Hepatocyte (in vitro differentiated cells): ENCODE results near the gene MED15. TPM values are rescaled to one million over a fixed set of nuclear protein-coding genes. Genes with fewer than 3 reads are reported as not detected.

ENCODE experiments used
- DNase-seq: peaks from one replicate; pipeline ENCODE4 v3.0.0-alpha.2; 2016; ENCODE audit warnings: low spot score
- H2AFZ ChIP-seq: fragments of 200-600 bp; sonication (generic); 2 replicates; pipeline ENCODE4 v1.6.0; 2016; ENCODE audit warnings: antibody characterized with exemption, mild to moderate bottlenecking
- H3K27ac ChIP-seq: fragments of 200-600 bp; sonication (generic); 2 replicates; pipeline ENCODE4 v1.5.1; 2016; ENCODE audit warnings: mild to moderate bottlenecking
- H3K27me3 ChIP-seq: fragments of 200-600 bp; sonication (generic); 2 replicates; pipeline ENCODE4 v1.6.1; 2016
- H3K36me3 ChIP-seq: fragments of 200-600 bp; sonication (generic); replicated peaks from 2 replicates; pipeline ENCODE4 v1.5.1; 2016; ENCODE audit warnings: low read depth; ENCODE audit not compliant: insufficient read depth
- H3K4me1 ChIP-seq: fragments of 200-600 bp; sonication (generic); 2 replicates; pipeline ENCODE4 v1.5.1; 2016; ENCODE audit warnings: mild to moderate bottlenecking, moderate library complexity; ENCODE audit not compliant: insufficient read depth
- H3K4me2 ChIP-seq: fragments of 200-600 bp; sonication (generic); 2 replicates; pipeline ENCODE4 v1.6.0; 2016
- H3K4me3 ChIP-seq: fragments of 200-600 bp; sonication (generic); 2 replicates; pipeline ENCODE4 v1.5.1; 2016; ENCODE audit warnings: mild to moderate bottlenecking
- H3K79me2 ChIP-seq: fragments of 200-600 bp; sonication (generic); 2 replicates; pipeline ENCODE4 v1.6.0; 2017; ENCODE audit warnings: mild to moderate bottlenecking
- H3K9me2 ChIP-seq: fragments of 200-600 bp; sonication (generic); replicated peaks from 2 replicates; pipeline ENCODE4 v1.6.0; 2017; ENCODE audit warnings: mild to moderate bottlenecking; ENCODE audit not compliant: insufficient read depth
- H3K9me3 ChIP-seq: fragments of 200-600 bp; sonication (generic); 2 replicates; pipeline ENCODE4 v1.5.1; 2016; ENCODE audit warnings: low read depth, mild to moderate bottlenecking
- H4K20me1 ChIP-seq: fragments of 200-600 bp; sonication (generic); 2 replicates; pipeline ENCODE4 v1.6.0; 2016; ENCODE audit warnings: mild to moderate bottlenecking; ENCODE audit not compliant: insufficient read depth, poor library complexity, severe bottlenecking
- CTCF ChIP-seq: fragments of 200-600 bp; sonication (generic); IDR thresholded peaks from 2 replicates; pipeline ENCODE4 v1.5.1; 2016; ENCODE audit warnings: antibody characterized with exemption, mild to moderate bottlenecking; ENCODE audit not compliant: poor library complexity
- EZH2 ChIP-seq: fragments of 200-600 bp; sonication (generic); IDR thresholded peaks from 2 replicates; pipeline ENCODE4 v1.6.1; 2016; ENCODE audit warnings: antibody characterized with exemption, mild to moderate bottlenecking, borderline replicate concordance
- EZH2phosphoT487 ChIP-seq: fragments of 200-600 bp; sonication (generic); IDR thresholded peaks from one replicate; pipeline ENCODE4 v1.6.1; 2018; ENCODE audit warnings: antibody characterized with exemption, mild to moderate bottlenecking, low read depth, moderate library complexity; ENCODE audit not compliant: unreplicated experiment, severe bottlenecking
- WGBS: methylation state at CpG from one replicate; pipeline ENCODE4 v1.1.6; 2016; ENCODE audit warnings: low lambda C conversion rate; ENCODE audit errors: missing lambda C conversion rate; 5-methylcytosine and 5-hydroxymethylcytosine counted together
- polyA plus RNA-seq: library from polyadenylated mRNA; unstranded; fragments of >200 nt; fragmentation: Nextera tagmentation; extraction: Ambion mirVana; gene quantifications from 2 replicates; pipeline ENCODE4 v1.2.1, GENCODE V29; 2016
- total RNA-seq: library from RNA; depleted of rRNA; stranded (reverse); fragments of >200 nt; gene quantifications from 2 replicates; pipeline ENCODE4 v1.2.3, GENCODE V29; 2014

The MED15 gene
- total and polyA plus RNA-seq, 2 experiments from 2014 or later = 31.5 to 53.1 TPM

- Histone ChIP-seq H3K36me3 (no peaks in the 10 kb centered on the region), H3K27ac (no peak overlapping the region), H3K4me1 (peaks cover 14% of the 10 kb centered on the region), H3K4me2 (no peak overlapping the region), H3K79me2 (peaks cover 24% of the 10 kb centered on the region), H3K27me3 (no peaks in the 10 kb centered on the region), H3K4me3 (no peak overlapping the region), H4K20me1 (no peaks in the 10 kb centered on the region), H3K9me3 (no peaks in the 10 kb centered on the region), H3K9me2 (no peaks in the 10 kb centered on the region), H2AFZ (no peak overlapping the region)
- WGBS = 94% methylated on average over 11 of the region's 11 CpGs
- DNase-seq = no peak
- no peak for TF ChIP-seq EZH2phosphoT487
- TF ChIP-seq CTCF = no peak
- TF ChIP-seq EZH2 = no peak
Measured at GRCh38 chr22:20572132-20572802, 64.9 kb downstream of the MED15 start.

GRCh38 chr22:20573176-20573832 is 65.9 kb downstream of the MED15 start:
- no peak for TF ChIP-seq EZH2phosphoT487
- no peak for TF ChIP-seq EZH2
- no peak for TF ChIP-seq CTCF
- Histone ChIP-seq H3K36me3 (no peaks in the 10 kb centered on the region), H2AFZ (no peak overlapping the region), H4K20me1 (no peaks in the 10 kb centered on the region), H3K27me3 (no peaks in the 10 kb centered on the region), H3K27ac (no peak overlapping the region), H3K4me1 (peaks cover 12% of the 10 kb centered on the region), H3K9me2 (no peaks in the 10 kb centered on the region), H3K4me2 (no peak overlapping the region), H3K4me3 (no peak overlapping the region), H3K9me3 (no peaks in the 10 kb centered on the region), H3K79me2 (peaks cover 24% of the 10 kb centered on the region)
- WGBS = 77% methylated on average over 8 of the region's 8 CpGs
- DNase-seq = no peak

DNA sequence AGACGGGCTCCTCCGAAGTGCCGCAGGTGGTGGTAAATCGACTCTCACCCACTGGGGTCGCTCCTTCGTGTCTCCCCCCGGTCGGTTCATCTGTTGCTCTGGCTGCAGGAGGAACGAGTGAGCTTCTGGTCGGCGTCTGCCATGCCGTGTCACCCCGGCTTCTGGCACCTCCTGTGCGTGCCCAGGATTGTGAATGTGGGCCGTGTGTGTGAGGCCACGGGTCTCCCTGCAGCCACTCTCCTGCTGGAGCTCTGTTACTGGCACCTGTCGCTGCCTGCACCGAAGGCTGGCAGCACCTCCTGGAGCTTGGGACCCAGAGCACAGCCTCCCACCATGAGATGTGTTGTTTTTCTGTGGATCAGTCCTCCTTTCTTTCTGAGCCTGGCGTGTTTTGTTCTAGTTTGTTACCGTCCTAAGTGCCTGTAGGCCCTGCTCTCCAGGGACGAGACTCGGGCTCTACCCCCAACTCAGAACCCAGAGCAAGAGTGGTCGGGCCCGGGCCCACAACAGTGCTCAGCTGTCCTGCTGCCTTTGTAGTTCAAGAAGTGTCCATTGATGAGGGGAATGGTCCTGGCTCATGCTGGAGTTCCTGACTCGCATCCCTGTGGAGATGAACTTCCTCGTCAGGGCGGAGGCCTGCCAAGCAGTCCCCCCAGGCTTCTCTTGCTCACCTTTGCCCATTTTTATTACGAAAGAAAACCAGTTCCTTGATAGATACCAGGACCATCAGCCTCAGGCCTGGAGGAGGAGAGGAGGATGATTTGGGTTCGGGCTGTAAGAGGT is 66.6 kb downstream of the MED15 start:
- Histone ChIP-seq H3K9me2 (no peaks in the 10 kb centered on the region), H3K9me3 (no peaks in the 10 kb centered on the region), H3K36me3 (no peaks in the 10 kb centered on the region), H3K4me1 (peaks cover 6% of the 10 kb centered on the region), H3K4me2 (no peak overlapping the region), H3K27me3 (no peaks in the 10 kb centered on the region), H3K4me3 (no peak overlapping the region), H4K20me1 (no peaks in the 10 kb centered on the region), H2AFZ (no peak overlapping the region), H3K79me2 (peaks cover 24% of the 10 kb centered on the region), H3K27ac (no peak overlapping the region)
- WGBS = 90% methylated on average over 28 of the region's 29 CpGs
- DNase-seq = no peak
- TF ChIP-seq CTCF (no peak), EZH2 (no peak), EZH2phosphoT487 (no peak)
